ENCODE measurements around the gene WBP2.

Gene WBP2

GRCh38 chr17:75840799-75841164, 14.4 kb downstream of the WBP2 start:
- H3K36me3 ChIP-seq (replicated peaks; ENCODE audit: insufficient read depth, low read length): no peaks in the 10 kb centered on the region
- DNase-seq: no peak
- H3K9me3 ChIP-seq (replicated peaks; ENCODE audit: insufficient read depth, low read length): no peaks in the 10 kb centered on the region
- H3K79me2 ChIP-seq (ENCODE audit: low read length): no peaks in the 10 kb centered on the region
- H3K4me2 ChIP-seq (ENCODE audit: low read depth, low read length): no peak overlapping the region
- H3F3A ChIP-seq (ENCODE audit: insufficient read depth, low read length): no peaks in the 10 kb centered on the region
- H4K20me1 ChIP-seq (ENCODE audit: insufficient read depth, low read length): no peaks in the 10 kb centered on the region
- no peak overlapping the region for H3K4me3 ChIP-seq (ENCODE audit: low read length)
- TF ChIP-seq EZH2phosphoT487 (IDR thresholded peaks at IDR 0.05; ENCODE audit: low read length): no peak
- no peak for TF ChIP-seq EZH2 (optimal IDR thresholded peaks at IDR 0.05; ENCODE audit: low read depth, low read length)
- no peak for TF ChIP-seq CTCF (IDR thresholded peaks at IDR 0.05; ENCODE audit: low read length)
- H3K4me1 ChIP-seq (ENCODE audit: low read length): no peaks in the 10 kb centered on the region
- H3K27me3 ChIP-seq (replicated peaks; ENCODE audit: insufficient read depth, low read length): peaks cover 7% of the 10 kb centered on the region; the same call in 1 of the 2 replicates
- no peak overlapping the region for H2AFZ ChIP-seq (ENCODE audit: low read length)
- H3K9ac ChIP-seq (ENCODE audit: low read length): no peak overlapping the region
- no peaks in the 10 kb centered on the region for H3K9me2 ChIP-seq (replicated peaks; ENCODE audit: insufficient read depth, low read length)
- no peak overlapping the region for H3K27ac ChIP-seq (ENCODE audit: low read length)

GRCh38 chr17:75839942-75840798, 15.0 kb downstream of the WBP2 start:
- Histone ChIP-seq H3K27ac (ENCODE audit: low read length) (no peak overlapping the region), H3K4me3 (ENCODE audit: low read length) (no peak overlapping the region), H3K9me3 (replicated peaks; ENCODE audit: insufficient read depth, low read length) (no peaks in the 10 kb centered on the region), H3K27me3 (replicated peaks; ENCODE audit: insufficient read depth, low read length) (peaks cover 7% of the 10 kb centered on the region; the same call in 1 of the 2 replicates), H3F3A (ENCODE audit: insufficient read depth, low read length) (no peaks in the 10 kb centered on the region), H3K79me2 (ENCODE audit: low read length) (no peaks in the 10 kb centered on the region), H3K4me2 (ENCODE audit: low read depth, low read length) (no peak overlapping the region), H2AFZ (ENCODE audit: low read length) (no peak overlapping the region), H3K9me2 (replicated peaks; ENCODE audit: insufficient read depth, low read length) (no peaks in the 10 kb centered on the region), H3K4me1 (ENCODE audit: low read length) (no peaks in the 10 kb centered on the region), H3K36me3 (replicated peaks; ENCODE audit: insufficient read depth, low read length) (no peaks in the 10 kb centered on the region), H4K20me1 (ENCODE audit: insufficient read depth, low read length) (no peaks in the 10 kb centered on the region), H3K9ac (ENCODE audit: low read length) (no peak overlapping the region)
- no peak for TF ChIP-seq EZH2phosphoT487 (IDR thresholded peaks at IDR 0.05; ENCODE audit: low read length)
- TF ChIP-seq EZH2 (optimal IDR thresholded peaks at IDR 0.05; ENCODE audit: low read depth, low read length): no peak
- TF ChIP-seq CTCF (IDR thresholded peaks at IDR 0.05; ENCODE audit: low read length): no peak
- DNase-seq: no peak

GRCh38 chr17:75838410-75838809, 16.7 kb downstream of the WBP2 start:
- H3K27me3 ChIP-seq (replicated peaks; ENCODE audit: insufficient read depth, low read length): peaks cover 7% of the 10 kb centered on the region; the same call in 1 of the 2 replicates

More at GRCh38 chr17:75838410-75838809, 16.7 kb downstream of the WBP2 start:
- Histone ChIP-seq H2AFZ (ENCODE audit: low read length) (no peak overlapping the region), H3K9me3 (replicated peaks; ENCODE audit: insufficient read depth, low read length) (no peaks in the 10 kb centered on the region), H3K4me2 (ENCODE audit: low read depth, low read length) (no peak overlapping the region), H3K27ac (ENCODE audit: low read length) (no peak overlapping the region), H3F3A (ENCODE audit: insufficient read depth, low read length) (no peaks in the 10 kb centered on the region), H3K9me2 (replicated peaks; ENCODE audit: insufficient read depth, low read length) (no peaks in the 10 kb centered on the region), H3K9ac (ENCODE audit: low read length) (no peak overlapping the region), H3K4me3 (ENCODE audit: low read length) (no peak overlapping the region), H4K20me1 (ENCODE audit: insufficient read depth, low read length) (no peaks in the 10 kb centered on the region), H3K4me1 (ENCODE audit: low read length) (no peaks in the 10 kb centered on the region), H3K79me2 (ENCODE audit: low read length) (no peaks in the 10 kb centered on the region), H3K36me3 (replicated peaks; ENCODE audit: insufficient read depth, low read length) (no peaks in the 10 kb centered on the region)
- no peak for DNase-seq
- TF ChIP-seq EZH2phosphoT487 (IDR thresholded peaks at IDR 0.05; ENCODE audit: low read length): no peak
- TF ChIP-seq EZH2 (optimal IDR thresholded peaks at IDR 0.05; ENCODE audit: low read depth, low read length): no peak
- no peak for TF ChIP-seq CTCF (IDR thresholded peaks at IDR 0.05; ENCODE audit: low read length)

Measured in MM.1S (cell line).